HAP-1 (cell line): ENCODE results near the gene PROSER3.

Experiments
- DNase-seq, 2 experiments: peaks; one replicate each; pipeline ENCODE4 v3.0.0-alpha.2; 2016 to 2020; ENCODE audit warnings: low spot score in 2 of 2
- H3K27me3 ChIP-seq: fragments of 250-450 bp; sonication (Bioruptor Pico); 2 replicates; pipeline ENCODE4 v1.5.1; 2020; ENCODE audit warnings: low read depth, mild to moderate bottlenecking, moderate library complexity
- H3K36me3 ChIP-seq: fragments of 250-450 bp; sonication (Bioruptor Pico); replicated peaks from 2 replicates; pipeline ENCODE4 v1.5.1; 2020; ENCODE audit warnings: mild to moderate bottlenecking
- H3K4me1 ChIP-seq: fragments of 250-450 bp; sonication (Bioruptor Pico); 2 replicates; pipeline ENCODE4 v1.5.1; 2020; ENCODE audit warnings: mild to moderate bottlenecking
- H3K4me3 ChIP-seq: fragments of 250-450 bp; sonication (Bioruptor Pico); 2 replicates; pipeline ENCODE4 v1.5.1; 2020; ENCODE audit warnings: mild to moderate bottlenecking, moderate library complexity
- H3K9me3 ChIP-seq: fragments of 250-450 bp; sonication (Bioruptor Pico); 2 replicates; pipeline ENCODE4 v1.5.1; 2020; ENCODE audit warnings: mild to moderate bottlenecking, moderate library complexity
- in situ Hi-C: fragments of 300-500 bp; cut with MboI; formaldehyde crosslinking; loops from 3 replicates; pipeline ENCODE4 v1.14.3; 2020; ENCODE audit warnings: low sequenced_read_pairs, inconsistent platforms, mixed read lengths

The PROSER3 gene

GRCh38 chr19:35757749-35758608 is at the start of gene PROSER3:
Gene PROSER3, plus strand, starts transcription at chr19:35758176. Its CDS starts 40 bp downstream, at chr19:35758216.
- no peaks in the 10 kb centered on the region for H3K27me3 ChIP-seq
- in situ Hi-C loops = no loop called here
- peak within 1 kb of the TSS; percentile 68 for H3K4me3 ChIP-seq
- peaks cover 18% of the 10 kb centered on the region for H3K36me3 ChIP-seq
- no peaks in the 10 kb centered on the region for H3K9me3 ChIP-seq
- DNase-seq = peak; percentile 99
- H3K4me1 ChIP-seq = peaks cover 6% of the 10 kb centered on the region; the same call in 1 of the 2 replicates

- in situ Hi-C loops = no loop called here
- no peak for DNase-seq
- no peak overlapping the region for H3K4me3 ChIP-seq
- no peaks in the 10 kb centered on the region for H3K27me3 ChIP-seq
- no peaks in the 10 kb centered on the region for H3K9me3 ChIP-seq
- H3K4me1 ChIP-seq = no peaks in the 10 kb centered on the region
- H3K36me3 ChIP-seq = no peaks in the 10 kb centered on the region
Measured at GRCh38 chr19:35708391-35708790, 49.6 kb upstream of the PROSER3 start.

DNA sequence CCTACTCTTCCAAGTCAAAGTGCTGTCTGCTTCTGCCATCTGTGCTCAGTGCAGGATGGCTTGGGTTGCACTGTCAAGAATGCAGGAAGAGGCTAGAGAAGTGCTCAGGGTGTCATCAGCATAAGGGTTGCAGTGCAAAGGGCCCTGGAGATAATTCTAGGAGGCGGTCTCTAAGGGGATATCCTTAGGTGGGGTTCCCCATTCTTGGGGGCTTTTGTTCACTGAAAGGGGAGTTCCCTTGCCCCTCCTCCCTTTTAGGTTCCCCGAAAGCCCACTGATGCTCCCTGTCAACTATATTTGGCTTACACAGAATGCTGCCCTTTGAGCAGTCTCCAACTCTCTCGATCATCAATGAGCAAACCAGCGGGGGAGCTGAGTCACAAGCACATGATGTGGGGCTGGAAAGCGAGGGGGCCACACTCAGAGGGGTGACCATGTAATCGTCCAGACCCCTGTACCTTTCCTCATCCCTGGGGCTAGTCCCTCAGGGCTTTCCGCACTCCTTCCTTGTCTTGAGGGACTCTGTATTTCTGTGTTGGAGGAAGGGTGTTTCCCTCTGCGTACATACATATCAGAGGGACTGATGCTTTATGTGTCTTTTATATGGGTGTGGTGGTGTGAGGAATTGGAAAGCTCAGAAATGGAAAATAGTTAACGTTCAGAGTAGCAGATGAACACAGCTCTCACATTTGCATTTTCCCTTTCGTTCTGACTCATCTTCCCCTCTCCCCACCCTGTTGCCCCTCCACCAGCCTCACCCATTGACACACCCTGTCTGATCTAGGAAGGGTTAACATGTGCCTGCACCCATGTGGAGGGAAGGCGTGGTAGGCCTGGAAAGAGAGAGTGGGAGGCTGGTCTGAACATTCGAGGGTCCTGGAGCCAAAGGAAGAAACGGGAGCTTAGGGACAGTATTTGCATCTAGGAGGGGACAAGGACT is 46.9 kb upstream of the PROSER3 start:
- no peaks in the 10 kb centered on the region for H3K9me3 ChIP-seq
- H3K36me3 ChIP-seq = no peaks in the 10 kb centered on the region
- H3K4me1 ChIP-seq = peaks cover 5% of the 10 kb centered on the region; the same call in 1 of the 2 replicates
- in situ Hi-C loops = no loop called here
- DNase-seq = no peak
- H3K4me3 ChIP-seq = no peak overlapping the region
- H3K27me3 ChIP-seq = no peaks in the 10 kb centered on the region

GRCh38 chr19:35712567-35713505 is 45.1 kb upstream of the PROSER3 start:
- in situ Hi-C loops = no loop called here
- no peak for DNase-seq
- Histone ChIP-seq H3K27me3 (no peaks in the 10 kb centered on the region), H3K9me3 (no peaks in the 10 kb centered on the region), H3K4me1 (peaks cover 9% of the 10 kb centered on the region), H3K36me3 (no peaks in the 10 kb centered on the region), H3K4me3 (no peak overlapping the region)

DNA sequence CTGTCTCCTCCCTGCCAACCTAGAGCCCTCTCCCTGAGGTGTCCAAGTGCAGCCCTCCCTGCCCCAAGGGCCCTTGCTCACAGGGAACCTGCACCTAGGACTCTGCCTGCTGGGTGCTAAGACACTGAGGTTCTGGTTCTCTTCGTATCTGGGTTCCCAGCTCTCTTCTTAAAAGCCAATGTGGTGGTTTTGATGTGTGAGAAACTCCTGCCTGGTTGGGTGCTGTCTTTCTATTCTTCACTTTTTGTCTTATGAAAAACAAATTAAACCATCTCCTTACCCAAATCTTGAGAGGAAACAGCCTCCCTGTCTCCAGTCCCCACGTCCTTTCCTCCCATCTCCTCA is 44.5 kb upstream of the PROSER3 start:
- Histone ChIP-seq H3K4me3 (no peak overlapping the region), H3K36me3 (no peaks in the 10 kb centered on the region), H3K4me1 (peaks cover 9% of the 10 kb centered on the region), H3K9me3 (no peaks in the 10 kb centered on the region), H3K27me3 (no peaks in the 10 kb centered on the region)
- no peak for DNase-seq
- in situ Hi-C loops = no loop called here

DNA sequence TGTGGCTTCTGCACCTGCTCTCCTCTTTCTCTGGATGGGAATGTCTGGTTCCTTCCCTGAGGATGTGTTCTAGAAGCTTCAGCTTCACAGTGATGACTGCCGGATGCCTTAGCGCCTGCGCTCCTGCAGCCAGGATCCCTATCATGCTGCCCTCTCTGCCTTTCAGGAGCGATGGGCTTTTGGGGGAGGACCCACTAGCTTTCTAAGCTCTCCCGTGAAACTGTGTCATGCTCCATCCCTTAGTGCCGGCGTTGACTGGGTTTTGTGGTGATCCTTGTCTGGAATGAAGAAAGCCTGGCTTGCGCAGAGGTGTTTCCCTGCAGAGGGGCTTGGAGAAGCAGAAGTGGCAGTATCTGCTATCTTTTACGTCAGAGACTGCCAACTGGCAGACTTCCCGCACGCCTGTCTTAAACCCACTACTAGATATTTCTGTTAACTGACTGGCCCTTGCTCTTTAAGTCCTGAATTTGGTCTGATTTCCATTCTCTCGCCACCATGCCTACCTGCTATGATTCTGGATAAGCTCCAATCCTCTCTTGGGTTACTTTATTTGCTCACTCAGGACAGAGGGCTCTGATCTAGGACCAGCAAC is 44.0 kb upstream of the PROSER3 start:
- Histone ChIP-seq H3K4me1 (peaks cover 9% of the 10 kb centered on the region), H3K27me3 (no peaks in the 10 kb centered on the region), H3K9me3 (no peaks in the 10 kb centered on the region), H3K36me3 (no peaks in the 10 kb centered on the region), H3K4me3 (no peak overlapping the region)
- in situ Hi-C loops = no loop called here
- no peak for DNase-seq

DNA sequence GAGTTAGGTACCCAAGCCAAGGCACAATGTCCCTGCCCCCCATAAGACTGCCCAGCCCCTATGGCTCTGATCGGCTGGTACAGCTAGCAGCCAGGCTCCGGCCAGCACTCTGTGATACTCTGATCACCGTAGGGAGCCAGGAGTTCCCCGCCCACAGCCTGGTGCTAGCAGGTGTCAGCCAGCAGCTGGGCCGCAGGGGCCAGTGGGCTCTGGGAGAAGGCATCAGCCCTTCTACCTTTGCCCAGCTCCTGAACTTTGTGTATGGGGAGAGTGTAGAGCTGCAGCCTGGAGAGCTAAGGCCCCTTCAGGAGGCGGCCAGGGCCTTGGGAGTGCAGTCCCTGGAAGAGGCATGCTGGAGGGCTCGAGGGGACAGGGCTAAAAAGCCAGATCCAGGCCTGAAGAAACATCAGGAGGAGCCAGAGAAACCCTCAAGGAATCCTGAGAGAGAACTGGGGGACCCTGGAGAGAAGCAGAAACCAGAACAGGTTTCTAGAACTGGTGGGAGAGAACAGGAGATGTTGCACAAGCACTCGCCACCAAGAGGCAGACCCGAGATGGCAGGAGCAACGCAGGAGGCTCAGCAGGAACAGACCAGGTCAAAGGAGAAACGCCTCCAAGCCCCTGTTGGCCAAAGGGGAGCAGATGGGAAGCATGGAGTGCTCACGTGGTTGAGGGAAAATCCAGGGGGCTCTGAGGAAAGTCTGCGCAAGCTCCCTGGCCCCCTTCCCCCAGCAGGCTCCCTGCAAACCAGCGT is 43.2 kb upstream of the PROSER3 start:
- Histone ChIP-seq H3K36me3 (no peaks in the 10 kb centered on the region; the same call in 1 of the 2 replicates), H3K27me3 (no peaks in the 10 kb centered on the region), H3K4me1 (peaks cover 9% of the 10 kb centered on the region), H3K9me3 (no peaks in the 10 kb centered on the region), H3K4me3 (no peak overlapping the region)
- in situ Hi-C loops = loop anchor here (5.0 kb wide), 1 partner anchor 167 kb away; the partner anchor contains the start of gene TMEM147
- DNase-seq = no peak

GRCh38 chr19:35715355-35715809 is 42.6 kb upstream of the PROSER3 start:
- no peak for DNase-seq
- H3K9me3 ChIP-seq = no peaks in the 10 kb centered on the region
- peak overlapping the region; percentile 55 for H3K4me3 ChIP-seq
- no peaks in the 10 kb centered on the region for H3K27me3 ChIP-seq
- no peaks in the 10 kb centered on the region; the same call in 1 of the 2 replicates for H3K36me3 ChIP-seq
- in situ Hi-C loops = loop anchor here (5.0 kb wide), 1 partner anchor 168 kb away; the partner anchor contains the start of gene TMEM147
- H3K4me1 ChIP-seq = peaks cover 9% of the 10 kb centered on the region

- Histone ChIP-seq H3K4me3 (peak overlapping the region; percentile 55), H3K4me1 (peaks cover 9% of the 10 kb centered on the region), H3K9me3 (no peaks in the 10 kb centered on the region), H3K27me3 (no peaks in the 10 kb centered on the region), H3K36me3 (peaks cover 3% of the 10 kb centered on the region; the same call in 1 of the 2 replicates)
- no peak for DNase-seq
- in situ Hi-C loops = loop anchor here (5.0 kb wide), 1 partner anchor 169 kb away; the partner anchor contains the start of gene TMEM147
Measured at GRCh38 chr19:35715981-35716800, 41.8 kb upstream of the PROSER3 start.

- Histone ChIP-seq H3K4me1 (peaks cover 9% of the 10 kb centered on the region), H3K27me3 (no peaks in the 10 kb centered on the region)
- in situ Hi-C loops = loop anchor here (5.0 kb wide), 1 partner anchor 170 kb away; the partner anchor contains the start of gene TMEM147
Measured at GRCh38 chr19:35716801-35717664, 40.9 kb upstream of the PROSER3 start.

More at GRCh38 chr19:35716801-35717664, 40.9 kb upstream of the PROSER3 start:
- Histone ChIP-seq H3K36me3 (peaks cover 12% of the 10 kb centered on the region), H3K9me3 (no peaks in the 10 kb centered on the region), H3K4me3 (peak overlapping the region; percentile 55)
- peak; percentile 97 for DNase-seq
